Mononuclear cell (primary cell): ENCODE data around the gene ABCG5. TPM values are rescaled to one million over a fixed set of nuclear protein-coding genes. Genes with fewer than 3 reads are reported as not detected.

Source experiments
- H3K27me3 ChIP-seq: 2 replicates; pipeline ENCODE4 v1.6.0; 2011; ENCODE audit warnings: low read length, control low read depth; ENCODE audit not compliant: insufficient read depth
- H3K4me1 ChIP-seq: 2 replicates; pipeline ENCODE4 v1.5.1; 2011; ENCODE audit warnings: mild to moderate bottlenecking, low read length, control low read depth; ENCODE audit not compliant: insufficient read depth
- H3K4me3 ChIP-seq: 2 replicates; pipeline ENCODE4 v1.5.1; 2011; ENCODE audit warnings: mild to moderate bottlenecking, low read length, moderate library complexity
- H3K9me3 ChIP-seq: 2 replicates; pipeline ENCODE4 v1.5.1; 2011; ENCODE audit warnings: low read depth, mild to moderate bottlenecking, control low read depth, low read length
- total RNA-seq: library from RNA; depleted of rRNA; stranded (reverse); fragments of >200 nt; gene quantifications from one replicate; pipeline ENCODE4 v1.2.3, GENCODE V29; 2012

The ABCG5 gene
- total RNA-seq, 1 donor = not detected

- Histone ChIP-seq H3K27me3 (peaks cover 17% of the 10 kb centered on the region), H3K4me3 (no peak overlapping the region), H3K9me3 (no peaks in the 10 kb centered on the region), H3K4me1 (no peaks in the 10 kb centered on the region)
Measured at GRCh38 chr2:43826305-43827250, 12.1 kb downstream of the ABCG5 start.

DNA sequence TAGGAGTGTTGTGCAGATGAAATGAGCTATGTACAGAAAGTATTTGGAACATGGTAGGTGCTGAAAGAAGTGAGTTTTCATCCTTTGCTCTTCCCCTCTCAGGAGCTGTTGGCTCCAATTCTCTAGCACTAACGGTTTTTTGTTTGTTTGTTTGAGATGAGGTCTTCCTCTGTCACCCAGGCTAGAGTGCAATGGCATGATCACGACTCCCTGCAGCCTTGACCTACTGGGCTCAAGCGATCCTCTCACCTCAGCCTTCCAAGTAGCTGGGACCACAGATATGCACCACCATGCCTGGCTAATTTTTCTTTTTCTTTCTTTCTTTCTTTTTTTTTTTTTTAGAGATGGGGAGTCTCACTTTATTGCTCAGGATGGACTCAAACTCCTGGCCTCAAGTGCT, 12.8 kb downstream of the ABCG5 start:
- no peak overlapping the region for H3K4me3 ChIP-seq
- H3K9me3 ChIP-seq = no peaks in the 10 kb centered on the region
- H3K27me3 ChIP-seq = peaks cover 10% of the 10 kb centered on the region
- no peaks in the 10 kb centered on the region for H3K4me1 ChIP-seq

DNA sequence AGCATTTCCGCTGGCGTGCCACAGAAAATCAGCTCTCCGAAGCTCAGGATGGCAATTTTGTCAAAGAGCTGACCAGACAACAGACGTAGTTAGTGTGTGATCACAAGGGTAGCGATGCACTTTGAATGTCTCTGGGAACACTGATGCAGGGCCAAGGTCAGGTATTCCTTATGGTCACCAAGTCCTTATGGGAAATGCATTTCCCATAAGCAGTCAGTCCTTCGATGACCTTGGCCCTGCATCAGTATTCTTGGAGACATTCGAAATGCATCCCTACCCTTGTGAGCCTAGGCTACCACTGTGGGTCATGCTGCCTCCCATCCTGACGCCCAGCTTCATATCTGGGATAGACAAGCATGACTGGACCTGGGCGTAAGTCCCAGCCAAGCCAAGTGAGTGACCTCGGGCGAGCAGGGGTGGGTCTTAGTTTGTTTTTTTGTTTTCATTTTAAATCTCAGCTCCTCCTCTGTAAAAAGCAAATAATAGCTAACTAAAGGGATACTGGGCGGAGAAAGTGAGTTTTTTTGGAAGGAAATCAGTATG, 13.6 kb downstream of the ABCG5 start:
- H3K4me1 ChIP-seq = no peaks in the 10 kb centered on the region
- H3K27me3 ChIP-seq = peaks cover 2% of the 10 kb centered on the region
- no peak overlapping the region for H3K4me3 ChIP-seq
- H3K9me3 ChIP-seq = no peaks in the 10 kb centered on the region

DNA sequence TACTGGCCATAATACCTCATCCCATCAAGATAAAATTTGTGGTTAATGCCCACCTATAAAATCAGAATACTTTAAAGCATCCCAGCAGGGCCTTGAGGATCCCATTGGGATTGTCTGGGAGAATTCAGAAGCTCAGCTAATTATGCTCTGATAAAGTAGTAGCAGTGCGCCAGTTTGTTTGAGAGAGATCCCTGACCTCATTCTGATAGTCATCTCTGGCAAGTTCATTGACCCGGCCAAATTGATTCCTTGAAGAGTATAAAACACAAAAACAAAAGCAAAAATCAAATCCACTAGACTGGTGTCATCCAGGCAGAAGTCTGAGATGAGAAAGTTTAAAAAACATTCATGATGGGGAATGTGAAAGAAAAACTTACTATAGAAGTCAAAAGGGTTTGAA, 14.1 kb downstream of the ABCG5 start:
- H3K9me3 ChIP-seq = no peaks in the 10 kb centered on the region
- no peak overlapping the region for H3K4me3 ChIP-seq
- no peaks in the 10 kb centered on the region for H3K4me1 ChIP-seq
- H3K27me3 ChIP-seq = no peaks in the 10 kb centered on the region

GRCh38 chr2:43823751-43824150, 14.9 kb downstream of the ABCG5 start:
- no peaks in the 10 kb centered on the region for H3K27me3 ChIP-seq
- no peak overlapping the region for H3K4me3 ChIP-seq
- H3K4me1 ChIP-seq = no peaks in the 10 kb centered on the region
- no peaks in the 10 kb centered on the region for H3K9me3 ChIP-seq

DNA sequence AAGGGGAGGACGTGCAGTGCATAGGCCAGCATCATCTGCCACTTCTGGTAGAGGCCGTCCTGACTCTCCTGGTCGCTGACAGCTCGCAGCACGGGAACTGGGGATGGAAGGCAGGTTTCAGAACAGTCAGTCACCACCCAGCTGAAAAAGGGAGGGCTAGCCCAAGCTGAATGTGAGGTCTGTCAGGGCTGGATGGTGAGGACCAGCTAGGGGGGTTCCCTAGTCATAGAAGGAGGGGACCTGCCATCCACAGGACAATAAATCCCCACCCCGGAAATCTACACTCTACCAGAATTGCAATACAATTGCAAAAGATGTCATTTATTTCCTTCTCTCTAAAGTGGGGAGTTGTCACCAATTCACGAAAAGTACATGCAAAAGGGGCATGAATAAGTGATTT, 15.8 kb downstream of the ABCG5 start:
- no peaks in the 10 kb centered on the region for H3K4me1 ChIP-seq
- no peaks in the 10 kb centered on the region for H3K9me3 ChIP-seq
- no peaks in the 10 kb centered on the region for H3K27me3 ChIP-seq
- no peak overlapping the region for H3K4me3 ChIP-seq

DNA sequence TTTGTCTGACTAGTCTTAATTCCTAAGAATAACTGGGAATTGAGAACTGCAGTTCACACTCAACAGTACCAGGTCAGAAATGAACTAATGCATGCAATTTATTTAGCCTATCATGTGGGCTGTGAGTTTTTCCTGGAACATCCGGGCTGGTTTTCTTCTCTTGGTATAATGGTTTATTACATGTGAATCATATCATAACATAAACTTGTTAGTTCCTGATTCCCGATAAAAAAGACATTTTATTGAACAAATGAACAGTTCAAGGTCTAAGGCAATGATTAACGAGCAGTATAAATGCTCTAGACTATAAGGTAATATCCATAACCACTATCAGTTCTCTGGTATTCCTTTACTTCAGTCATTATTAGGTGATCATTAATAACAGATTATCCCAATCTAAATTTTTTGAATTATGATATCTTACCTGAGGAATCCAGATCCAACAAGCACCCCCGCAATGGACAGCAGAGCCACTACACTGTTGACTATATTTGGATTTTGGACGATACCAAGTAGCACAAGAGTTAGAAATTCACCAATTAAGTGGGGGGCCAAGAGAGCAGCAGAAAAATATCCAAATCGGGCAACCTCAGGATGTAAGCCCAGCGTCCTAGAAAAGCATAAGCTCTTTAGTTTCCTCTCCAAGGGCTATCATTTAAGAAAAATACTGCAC, 19.0 kb downstream of the ABCG5 start:
- H3K4me3 ChIP-seq = no peak overlapping the region
- no peaks in the 10 kb centered on the region for H3K9me3 ChIP-seq
- no peaks in the 10 kb centered on the region for H3K27me3 ChIP-seq
- H3K4me1 ChIP-seq = no peaks in the 10 kb centered on the region

- H3K9me3 ChIP-seq = no peaks in the 10 kb centered on the region
- no peaks in the 10 kb centered on the region for H3K27me3 ChIP-seq
- H3K4me1 ChIP-seq = no peaks in the 10 kb centered on the region
- H3K4me3 ChIP-seq = no peak overlapping the region
Measured at GRCh38 chr2:43818761-43819160, 19.9 kb downstream of the ABCG5 start.

DNA sequence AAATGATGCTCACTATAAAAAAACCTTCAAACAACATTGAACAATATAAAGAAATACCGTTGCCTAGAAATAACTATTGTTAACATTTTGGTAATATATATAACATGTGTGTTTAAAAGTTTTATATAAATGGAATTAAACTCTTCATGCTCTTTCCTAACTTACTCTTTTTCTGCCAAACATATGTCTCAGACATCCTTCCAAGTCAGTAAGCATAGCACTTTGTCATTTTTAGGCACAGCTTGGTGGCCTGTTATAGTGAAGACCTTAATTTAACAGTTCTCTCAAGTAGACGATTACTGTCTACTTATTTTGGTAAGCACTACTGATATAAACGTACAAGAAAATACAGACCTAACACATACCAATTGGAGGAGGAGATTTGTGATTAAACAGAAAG, 23.9 kb downstream of the ABCG5 start:
- Histone ChIP-seq H3K4me3 (no peak overlapping the region), H3K4me1 (no peaks in the 10 kb centered on the region), H3K27me3 (no peaks in the 10 kb centered on the region)

GRCh38 chr2:43812947-43813346, 25.7 kb downstream of the ABCG5 start:
- Histone ChIP-seq H3K4me3 (no peak overlapping the region), H3K4me1 (no peaks in the 10 kb centered on the region), H3K9me3 (no peaks in the 10 kb centered on the region), H3K27me3 (no peaks in the 10 kb centered on the region)

More for the DNA sequence above, 23.9 kb downstream of the ABCG5 start:
- H3K9me3 ChIP-seq = no peaks in the 10 kb centered on the region

- Histone ChIP-seq H3K9me3 (no peaks in the 10 kb centered on the region), H3K4me1 (no peaks in the 10 kb centered on the region), H3K27me3 (no peaks in the 10 kb centered on the region), H3K4me3 (no peak overlapping the region)
Measured at GRCh38 chr2:43812006-43812405, 26.6 kb downstream of the ABCG5 start.

DNA sequence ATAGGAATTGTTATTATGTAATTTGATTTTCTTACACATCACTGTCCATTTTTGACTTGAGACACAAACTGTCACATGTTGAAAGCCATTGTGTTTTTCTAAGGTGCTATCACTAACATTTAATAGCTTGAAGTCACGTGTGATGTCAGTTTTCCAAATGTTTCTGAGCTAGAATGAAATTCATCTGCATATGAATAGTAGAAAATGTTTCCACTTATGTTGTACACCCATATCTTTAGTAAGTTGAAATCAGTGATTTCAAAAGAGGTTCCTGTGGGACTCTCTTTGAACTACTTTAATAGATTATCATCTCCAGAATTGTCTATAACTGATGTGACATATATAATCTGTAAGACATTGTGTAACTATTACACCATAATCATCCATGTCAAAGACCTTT, 27.8 kb downstream of the ABCG5 start:
- no peaks in the 10 kb centered on the region for H3K9me3 ChIP-seq

DNA sequence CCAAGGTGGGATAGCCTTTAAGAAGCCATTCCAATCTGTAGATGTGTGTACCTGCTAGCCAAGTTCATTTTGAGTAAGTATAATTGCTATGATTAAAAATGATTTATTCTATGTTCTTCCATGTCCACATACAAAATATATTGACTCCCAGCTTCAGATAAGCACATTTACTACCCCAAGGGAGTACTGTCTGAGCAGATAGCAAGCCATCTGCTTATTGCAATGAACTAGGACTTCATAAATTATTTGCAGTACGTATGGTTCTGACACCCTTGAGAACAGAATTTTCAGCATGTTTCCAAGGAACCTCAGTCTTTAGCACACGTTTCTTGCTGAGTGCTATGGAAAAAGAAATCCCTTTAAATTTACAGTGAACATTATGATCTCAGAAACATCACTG, 28.2 kb downstream of the ABCG5 start:
- H3K4me1 ChIP-seq = no peaks in the 10 kb centered on the region
- no peak overlapping the region for H3K4me3 ChIP-seq
- no peaks in the 10 kb centered on the region for H3K27me3 ChIP-seq
- H3K9me3 ChIP-seq = no peaks in the 10 kb centered on the region

More for the DNA sequence above, 27.8 kb downstream of the ABCG5 start:
- Histone ChIP-seq H3K27me3 (no peaks in the 10 kb centered on the region), H3K4me3 (no peak overlapping the region), H3K4me1 (no peaks in the 10 kb centered on the region)

GRCh38 chr2:43806719-43807031, 32.0 kb downstream of the ABCG5 start:
- H3K27me3 ChIP-seq = no peaks in the 10 kb centered on the region
- no peaks in the 10 kb centered on the region for H3K9me3 ChIP-seq
- H3K4me1 ChIP-seq = no peaks in the 10 kb centered on the region
- no peak overlapping the region for H3K4me3 ChIP-seq

GRCh38 chr2:43803113-43803512, 35.5 kb downstream of the ABCG5 start:
- no peaks in the 10 kb centered on the region for H3K27me3 ChIP-seq
- H3K4me3 ChIP-seq = no peak overlapping the region
- H3K9me3 ChIP-seq = no peaks in the 10 kb centered on the region
- H3K4me1 ChIP-seq = no peaks in the 10 kb centered on the region
